ENCODE data around the gene PRR19.

Gene PRR19

GRCh38 chr19:42332059-42332458, 30.1 kb downstream of the PRR19 start:
- DNase-seq (ENCODE audit: low read depth in 1 of 2, low spot score in 1 of 2), result no peak
- no peak overlapping the region for H3K27ac ChIP-seq (replicated peaks)
- TF ChIP-seq REST (IDR thresholded peaks at IDR 0.05; ENCODE audit: insufficient replicate concordance, low read depth) (no peak), POLR2AphosphoS5 (IDR thresholded peaks at IDR 0.05; ENCODE audit: low read depth) (no peak), SPI1 (IDR thresholded peaks at IDR 0.05; ENCODE audit: borderline replicate concordance, low read depth) (no peak), CTCF (IDR thresholded peaks at IDR 0.05; ENCODE audit: insufficient read depth, low read length) (no peak)
- H3K4me3 ChIP-seq (replicated peaks; ENCODE audit: insufficient read depth, low read length), result no peak overlapping the region
- no peaks in the 10 kb centered on the region for H3K27me3 ChIP-seq (ENCODE audit: insufficient read depth, poor library complexity, severe bottlenecking)

GRCh38 chr19:42333018-42333417, 31.1 kb downstream of the PRR19 start:
- Histone ChIP-seq H3K27ac (replicated peaks) (no peak overlapping the region), H3K27me3 (ENCODE audit: insufficient read depth, poor library complexity, severe bottlenecking) (no peaks in the 10 kb centered on the region), H3K4me3 (replicated peaks; ENCODE audit: insufficient read depth, low read length) (no peak overlapping the region)
- no peak for TF ChIP-seq POLR2AphosphoS5 (IDR thresholded peaks at IDR 0.05; ENCODE audit: low read depth)
- TF ChIP-seq REST (IDR thresholded peaks at IDR 0.05; ENCODE audit: insufficient replicate concordance, low read depth), result no peak
- no peak for TF ChIP-seq SPI1 (IDR thresholded peaks at IDR 0.05; ENCODE audit: borderline replicate concordance, low read depth)
- TF ChIP-seq GABPA (IDR thresholded peaks at IDR 0.05; ENCODE audit: low read depth), result no peak
- TF ChIP-seq CTCF (IDR thresholded peaks at IDR 0.05; ENCODE audit: insufficient read depth, low read length), result no peak
- no peak for DNase-seq (ENCODE audit: low read depth in 1 of 2, low spot score in 1 of 2)

GRCh38 chr19:42333975-42334696, 32.2 kb downstream of the PRR19 start:
- H3K4me3 ChIP-seq (replicated peaks; ENCODE audit: insufficient read depth, low read length), result no peak overlapping the region
- H3K27ac ChIP-seq (replicated peaks), result no peak overlapping the region
- TF ChIP-seq CTCF (IDR thresholded peaks at IDR 0.05; ENCODE audit: insufficient read depth, low read length) (no peak), GABPA (IDR thresholded peaks at IDR 0.05; ENCODE audit: low read depth) (no peak), SPI1 (IDR thresholded peaks at IDR 0.05; ENCODE audit: borderline replicate concordance, low read depth) (no peak), REST (IDR thresholded peaks at IDR 0.05; ENCODE audit: insufficient replicate concordance, low read depth) (no peak), POLR2AphosphoS5 (IDR thresholded peaks at IDR 0.05; ENCODE audit: low read depth) (no peak)
- DNase-seq (ENCODE audit: low read depth in 1 of 2, low spot score in 1 of 2), result no peak
- no peaks in the 10 kb centered on the region for H3K27me3 ChIP-seq (ENCODE audit: insufficient read depth, poor library complexity, severe bottlenecking)

Measured in HL-60 (cell line).